Stimulated activated CD8-positive, alpha-beta memory T cell treated with anti-CD3 and anti-CD28 coated beads, Interleukin-15, amount 100 ng/mL, for 48 hours (primary cell): ENCODE measurements around the gene PGA4.
A peak's percentile ranks its signal among the peaks of the same experiment; 100 is the strongest.
"Not testable (repeated sequence)": the region's sequence is repeated elsewhere in the genome, so short reads cannot be mapped to it uniquely, and the experiment has no call there.

ENCODE experiments used
- DNase-seq, 2 donors: peaks; one replicate each; pipeline ENCODE4 v3.0.0-alpha.2; 2020; ENCODE audit warnings: low read depth in 2 of 2

The PGA4 gene

DNA sequence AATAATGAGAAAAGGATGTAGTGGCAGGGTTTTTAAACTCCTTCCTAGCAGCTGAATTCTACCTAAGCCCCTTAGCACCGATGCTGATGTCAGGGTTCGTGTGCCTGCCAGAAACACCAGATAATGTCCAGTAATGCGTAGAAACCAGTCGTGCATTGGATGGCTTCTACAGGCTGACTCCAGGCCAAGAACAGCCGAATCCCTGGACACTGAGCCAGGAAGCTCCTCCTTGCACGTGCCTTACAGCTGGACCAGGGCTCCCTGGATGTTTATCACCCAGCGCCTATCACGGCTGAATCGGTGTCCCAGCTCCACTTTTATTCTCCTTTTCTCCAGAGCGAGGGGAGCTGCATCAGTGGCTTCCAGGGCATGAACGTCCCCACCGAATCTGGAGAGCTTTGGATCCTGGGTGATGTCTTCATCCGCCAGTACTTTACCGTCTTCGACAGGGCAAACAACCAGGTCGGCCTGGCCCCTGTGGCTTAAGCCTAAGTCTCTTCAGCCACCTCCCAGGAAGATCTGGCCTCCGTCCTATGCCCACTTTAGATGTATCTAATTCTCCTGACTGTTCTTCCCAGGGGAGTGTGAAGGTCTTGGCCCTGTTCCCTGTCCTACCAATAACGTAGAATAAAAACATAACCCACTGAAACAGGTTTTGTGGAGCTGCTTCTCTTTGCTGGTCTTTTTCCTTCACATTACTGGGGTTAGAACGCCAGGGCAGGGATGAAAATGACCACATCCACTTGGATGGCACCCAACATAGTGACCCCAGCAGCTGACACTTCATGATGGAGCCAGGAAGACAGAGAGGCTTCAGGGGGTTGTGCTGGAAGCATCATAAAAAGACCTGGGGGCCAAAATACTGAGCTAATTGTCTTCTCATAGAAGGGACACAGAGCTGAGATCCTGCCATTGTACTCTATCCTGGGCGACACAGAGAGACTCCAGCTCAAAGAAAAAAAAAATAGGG, 28.9 kb downstream of the PGA4 start:
- DNase-seq, result not testable (repeated sequence)

DNA sequence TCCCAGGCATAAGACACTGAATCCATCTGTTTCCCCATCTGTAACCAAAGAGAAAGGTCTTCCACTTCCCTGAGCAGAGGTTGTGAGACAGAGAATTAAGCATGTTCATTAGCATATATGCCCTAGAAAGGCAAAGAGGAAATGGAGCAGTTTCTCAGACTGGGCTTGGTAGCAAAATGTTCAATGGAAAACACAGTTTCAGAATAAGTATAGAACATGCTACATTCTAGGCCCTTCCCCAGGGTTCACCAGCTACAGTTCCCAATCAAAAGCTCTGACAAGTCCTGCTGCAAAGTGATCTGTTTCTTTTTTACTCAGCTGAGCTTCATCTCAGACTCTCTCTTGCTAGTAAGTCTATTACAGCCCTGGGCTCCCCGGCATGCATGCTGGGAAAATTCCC, 30.2 kb downstream of the PGA4 start:
- not testable (repeated sequence) for DNase-seq

DNA sequence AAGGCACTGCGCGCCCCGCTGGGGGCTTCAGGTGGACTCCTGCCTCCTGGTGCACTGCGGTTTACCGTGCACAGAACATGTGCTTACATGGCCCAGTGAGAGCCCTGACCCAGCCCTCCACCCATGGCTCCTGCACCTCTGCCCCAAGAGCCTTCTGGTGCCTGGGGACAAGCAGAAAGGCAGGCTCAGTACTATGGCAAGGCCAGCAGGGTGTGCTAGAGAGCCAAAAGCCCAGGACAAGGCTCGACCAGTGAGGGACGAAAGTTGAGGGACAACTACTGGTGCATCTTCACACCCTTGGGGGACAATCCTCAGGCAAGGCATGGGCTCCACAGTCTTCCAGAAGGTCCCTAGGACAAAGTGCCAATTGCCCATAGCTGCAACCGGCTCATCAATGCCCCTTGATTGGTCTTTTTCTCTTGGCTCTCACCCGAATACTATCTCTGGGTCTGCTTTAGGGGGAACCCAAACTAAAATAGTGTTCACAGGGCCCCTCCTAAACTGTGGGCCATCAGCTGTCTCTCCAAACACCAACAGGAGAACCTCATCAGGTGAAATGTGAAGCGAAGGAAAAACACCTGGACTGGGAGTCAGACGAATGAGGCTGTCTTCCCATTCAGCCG, 32.4 kb downstream of the PGA4 start:
- peak; percentile 32 to 38 for DNase-seq

DNA sequence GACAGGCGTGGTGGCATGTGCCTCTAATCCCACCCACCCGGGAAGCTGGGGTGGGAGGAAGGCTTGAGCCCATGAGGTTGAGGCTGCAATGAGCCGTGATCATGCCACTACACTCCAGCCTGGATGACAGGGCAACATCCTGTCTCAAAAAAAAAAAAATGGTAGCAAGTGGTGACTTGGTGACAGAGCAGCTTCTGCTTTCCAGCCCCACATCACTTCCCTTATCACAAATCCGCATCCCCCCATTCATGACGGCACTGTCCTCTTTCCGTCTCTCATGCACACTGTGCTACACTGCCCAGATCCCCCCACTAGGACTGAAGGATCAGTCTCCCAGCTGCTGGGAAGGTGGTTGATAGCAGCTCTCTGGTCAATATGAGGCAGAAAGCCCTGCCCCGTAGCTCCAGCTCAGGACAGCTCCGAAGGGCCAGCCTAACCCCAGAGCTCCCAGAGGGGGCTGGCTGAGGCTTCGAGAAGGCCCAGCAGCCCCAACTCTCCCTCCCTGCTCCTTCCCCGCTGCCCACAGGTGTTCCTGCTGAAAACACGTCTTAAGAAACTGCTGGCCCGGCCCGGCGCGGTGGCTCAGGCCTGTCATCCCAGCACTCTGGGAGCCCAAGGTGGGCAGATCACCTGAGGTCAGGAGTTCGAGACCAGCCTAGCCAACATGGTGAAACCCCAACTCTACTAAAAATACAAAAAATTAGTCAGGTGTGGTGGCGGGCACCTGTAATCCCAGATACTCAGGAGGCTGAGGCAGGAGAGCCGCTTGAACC, 34.7 kb downstream of the PGA4 start:
- DNase-seq, result no peak

DNA sequence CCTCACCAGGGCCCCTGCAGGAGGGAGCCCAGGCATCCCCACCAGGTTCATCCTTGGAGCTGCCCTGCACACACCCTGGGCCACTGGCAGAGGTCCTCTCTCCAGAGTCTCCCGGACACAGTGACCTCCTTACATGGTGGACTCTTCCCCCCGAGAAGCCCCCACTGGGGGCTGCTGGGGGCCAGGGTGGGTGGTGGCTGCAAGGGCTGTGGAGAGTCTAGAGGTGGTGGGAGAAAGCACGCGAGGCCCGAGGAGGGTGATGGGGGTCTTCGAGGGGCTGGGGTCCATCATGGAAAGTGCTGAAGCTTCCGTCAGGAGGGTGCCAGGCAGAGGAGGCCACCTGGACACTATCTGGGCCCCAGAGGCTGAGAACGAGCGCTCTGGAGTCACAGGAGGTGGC, 36.4 kb downstream of the PGA4 start:
- no peak for DNase-seq

DNA sequence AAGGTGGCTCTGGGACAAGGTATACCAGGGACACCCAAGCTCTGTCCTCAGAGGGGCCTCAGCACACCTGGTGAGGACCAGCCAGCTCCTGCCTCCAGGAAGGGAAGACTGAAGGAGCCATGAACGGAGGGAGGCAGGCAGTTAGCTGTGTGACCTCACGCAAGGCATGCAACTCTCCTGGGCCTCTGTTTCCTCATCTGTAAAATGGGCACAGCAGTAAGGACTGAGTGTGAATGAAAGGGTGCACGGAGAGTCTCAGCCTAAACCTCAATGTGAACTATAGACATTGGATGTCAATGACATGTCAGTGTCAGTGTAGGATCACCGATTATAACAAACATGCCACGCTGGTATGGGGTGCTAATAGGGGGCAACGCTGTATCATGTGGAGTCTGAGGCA, 37.2 kb downstream of the PGA4 start:
- DNase-seq, result no peak

DNA sequence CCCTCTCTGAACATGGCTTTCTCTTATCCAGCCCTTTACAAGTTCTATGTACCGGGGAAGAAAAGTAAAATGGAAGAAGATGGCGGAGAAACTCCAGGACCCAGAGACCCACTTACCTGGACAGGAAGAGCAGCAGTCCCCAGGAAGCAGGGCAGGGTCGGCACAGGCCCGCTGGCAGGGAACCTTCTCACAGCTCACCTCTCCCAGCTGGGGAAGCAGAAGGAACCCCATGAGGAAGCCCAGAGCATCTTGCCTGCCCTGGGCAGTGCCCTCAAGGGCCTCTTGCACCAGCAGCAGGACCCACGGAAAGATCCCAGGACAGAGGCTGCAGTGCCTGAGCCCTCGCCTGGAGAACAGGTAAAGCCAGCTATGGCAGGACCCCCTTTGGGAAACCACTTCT, 42.2 kb downstream of the PGA4 start:
- DNase-seq, result no peak

DNA sequence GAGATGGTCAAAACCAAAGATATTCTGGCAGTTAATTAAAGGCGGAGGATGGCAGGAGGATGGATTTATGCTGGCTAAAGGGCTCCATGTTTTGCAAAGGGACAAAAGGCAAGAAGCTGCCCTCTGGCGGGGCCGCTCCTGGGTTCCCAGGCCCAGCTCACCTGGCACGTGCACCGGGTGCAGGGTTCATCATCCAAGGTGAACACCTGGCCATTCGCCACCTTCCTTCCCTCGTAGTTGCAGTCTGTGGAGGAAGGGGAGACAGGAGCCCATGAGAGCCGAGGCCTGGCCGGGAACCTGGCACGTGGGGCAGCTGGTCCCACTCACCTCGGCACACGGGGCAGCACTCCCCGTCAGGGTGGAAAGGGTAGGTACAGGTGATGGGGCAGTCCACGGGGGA, 42.6 kb downstream of the PGA4 start:
- DNase-seq, result no peak

DNA sequence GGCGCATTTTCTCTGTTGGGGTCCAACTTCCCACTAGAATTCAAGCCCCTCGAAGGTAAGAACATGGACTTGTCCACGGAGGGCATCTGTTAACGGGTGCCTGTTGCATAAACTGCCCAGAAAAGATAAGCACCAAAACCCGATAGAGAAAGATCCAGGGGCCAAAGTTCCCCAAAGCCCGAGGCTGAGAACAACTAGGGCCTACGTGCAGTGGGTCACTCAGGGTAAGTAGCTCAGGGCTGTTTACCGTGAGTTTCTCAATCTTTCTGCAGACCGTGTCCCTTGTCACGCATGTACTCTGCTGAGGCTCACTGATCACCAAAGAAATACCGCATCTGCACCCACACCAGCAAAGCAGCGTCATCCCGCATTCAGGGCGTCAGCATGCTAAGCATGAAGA, 43.2 kb downstream of the PGA4 start:
- no peak for DNase-seq

DNA sequence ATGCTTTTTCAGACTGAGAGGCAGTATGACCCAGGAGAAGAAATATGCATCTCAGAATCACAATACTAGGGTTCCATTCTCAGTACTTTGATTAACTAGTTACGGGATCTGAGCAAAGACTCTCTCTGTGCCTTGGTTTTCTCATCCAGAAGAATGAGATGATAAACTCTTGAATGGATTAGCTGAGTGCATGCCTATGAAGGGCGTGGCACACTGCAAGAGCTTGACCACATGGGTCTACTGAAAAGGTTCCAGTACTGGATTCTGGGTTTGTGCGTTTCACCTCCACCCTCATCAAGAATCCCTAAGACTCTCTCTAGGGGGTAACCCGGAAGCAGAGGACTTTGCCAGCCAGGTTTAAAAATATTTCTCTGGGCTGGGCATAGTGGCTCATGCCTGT, 44.5 kb downstream of the PGA4 start:
- DNase-seq, result no peak

DNA sequence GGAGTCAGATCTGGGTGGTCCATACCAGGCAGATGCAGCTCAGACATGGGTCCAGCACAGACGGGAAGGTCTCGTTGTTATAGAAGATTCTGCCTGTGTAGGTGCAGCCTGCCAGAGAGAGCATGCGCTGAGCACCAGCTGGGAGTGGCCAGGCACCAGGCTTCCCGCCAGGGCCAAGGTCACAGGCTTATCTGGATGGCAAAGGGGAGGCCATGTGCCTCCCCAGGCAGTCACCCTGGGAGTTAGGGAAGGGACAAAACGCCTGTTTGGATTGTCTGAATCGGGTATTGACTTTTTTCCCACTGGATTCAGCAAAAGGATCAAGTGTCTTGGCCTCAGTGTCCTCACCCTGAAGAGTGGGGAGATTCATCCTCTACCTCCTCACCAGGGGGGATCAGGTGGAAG, 45.3 kb downstream of the PGA4 start:
- no peak for DNase-seq

DNA sequence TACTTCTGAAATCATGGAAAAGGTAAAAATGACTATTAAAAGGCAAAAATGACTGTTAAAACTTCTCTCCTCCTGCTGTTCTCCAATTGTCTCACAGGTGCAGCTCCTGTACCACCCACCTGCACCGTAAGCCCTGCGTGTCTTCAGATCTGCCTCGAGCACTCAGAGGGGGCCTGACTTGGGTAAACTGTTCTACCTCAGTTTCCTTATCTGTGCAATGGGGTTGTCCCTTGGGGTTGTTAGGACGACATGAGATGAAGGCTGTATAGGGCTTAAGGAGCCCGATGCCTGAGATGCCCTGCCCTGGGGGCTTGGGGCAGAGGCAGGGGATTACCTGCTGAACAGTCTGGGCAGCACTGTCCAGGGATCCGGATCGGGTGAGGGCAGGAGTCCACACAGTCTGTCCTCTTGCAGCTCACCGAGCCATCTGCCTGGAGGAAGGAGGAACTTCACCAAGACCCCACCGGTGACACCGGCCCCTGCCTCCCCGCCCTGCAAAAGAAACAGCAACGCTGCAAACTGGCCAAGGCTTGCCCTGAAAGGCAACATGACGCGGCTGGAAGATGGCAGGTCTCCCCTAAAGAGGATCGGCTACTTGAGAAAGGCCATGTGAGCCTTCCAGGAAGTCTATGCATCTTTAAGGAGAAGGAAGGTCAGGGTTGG, 46.6 kb downstream of the PGA4 start:
- DNase-seq, result no peak

DNA sequence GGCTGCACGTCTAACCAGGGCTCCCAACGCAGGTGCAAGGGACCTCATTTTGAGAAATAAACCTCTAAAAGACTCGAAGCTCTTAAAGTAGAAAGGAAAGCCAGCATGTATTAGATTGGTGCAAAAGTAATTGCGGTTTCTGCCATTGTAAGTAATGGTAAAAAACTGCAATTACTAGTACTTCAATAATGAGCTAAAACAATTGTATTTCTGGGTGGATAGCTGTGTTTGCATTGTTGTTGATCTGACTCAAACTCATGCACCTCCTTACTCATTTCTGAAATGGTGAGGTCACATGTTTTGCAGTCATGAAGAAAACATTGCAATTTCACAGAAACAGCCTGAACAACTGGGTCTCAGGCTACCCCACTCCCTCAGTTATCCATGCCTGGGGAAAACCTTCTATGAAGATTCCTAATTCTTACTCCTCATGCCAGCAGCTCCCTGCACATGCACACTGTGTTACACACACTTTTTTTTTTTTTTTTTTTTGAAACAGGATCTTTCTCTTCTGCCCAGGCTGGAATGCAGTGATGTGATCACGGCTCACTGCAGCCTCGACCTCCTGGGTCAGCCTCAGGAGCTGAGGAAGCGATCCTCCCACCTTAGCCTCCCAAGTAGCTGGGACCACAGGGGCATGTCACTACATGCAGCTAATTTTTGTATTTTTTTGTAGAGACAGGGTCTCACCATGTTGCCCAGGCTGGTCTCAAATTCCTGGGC, 48.4 kb downstream of the PGA4 start:
- DNase-seq, result no peak

DNA sequence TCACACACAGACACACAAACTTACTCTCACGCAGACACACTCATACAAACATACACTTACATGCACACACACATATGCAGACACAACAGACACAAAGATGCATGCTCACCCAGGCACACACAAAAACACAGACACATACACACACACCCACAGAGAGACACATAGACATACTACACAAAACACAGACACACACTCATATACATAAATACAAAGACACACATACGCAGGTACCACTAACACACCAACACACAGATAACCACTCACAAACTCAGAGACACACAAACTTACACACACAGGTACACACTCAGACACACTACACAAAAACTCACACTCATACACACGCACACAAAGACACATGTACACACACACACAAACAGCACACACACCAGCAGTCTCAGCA, 50.6 kb downstream of the PGA4 start:
- DNase-seq, result no peak

- no peak for DNase-seq
Observed at GRCh38 chr11:61273178-61274078, 51.3 kb downstream of the PGA4 start.

GRCh38 chr11:61274084-61274483, 51.9 kb downstream of the PGA4 start:
- no peak for DNase-seq

DNA sequence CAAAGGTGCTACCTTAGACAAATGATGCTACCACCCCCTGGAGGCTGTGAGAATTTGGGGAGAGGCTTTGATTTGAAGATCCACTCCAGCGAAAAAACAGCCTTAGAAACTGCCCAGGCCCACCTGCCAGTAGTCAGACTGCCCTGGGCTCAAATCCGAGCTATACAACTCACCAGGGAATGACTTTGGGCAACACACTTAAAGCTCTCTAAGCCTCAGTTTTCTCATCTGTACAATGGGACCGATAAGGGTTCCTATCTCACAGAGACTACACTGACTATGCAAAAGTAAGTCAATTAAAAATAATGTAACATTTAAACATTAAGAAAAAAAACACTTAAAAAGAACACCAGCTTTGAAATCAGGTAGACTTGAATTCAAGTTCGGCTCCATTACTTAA, 53.0 kb downstream of the PGA4 start:
- no peak for DNase-seq

- no peak for DNase-seq
Observed at GRCh38 chr11:61277186-61278000, 55.2 kb downstream of the PGA4 start.

DNA sequence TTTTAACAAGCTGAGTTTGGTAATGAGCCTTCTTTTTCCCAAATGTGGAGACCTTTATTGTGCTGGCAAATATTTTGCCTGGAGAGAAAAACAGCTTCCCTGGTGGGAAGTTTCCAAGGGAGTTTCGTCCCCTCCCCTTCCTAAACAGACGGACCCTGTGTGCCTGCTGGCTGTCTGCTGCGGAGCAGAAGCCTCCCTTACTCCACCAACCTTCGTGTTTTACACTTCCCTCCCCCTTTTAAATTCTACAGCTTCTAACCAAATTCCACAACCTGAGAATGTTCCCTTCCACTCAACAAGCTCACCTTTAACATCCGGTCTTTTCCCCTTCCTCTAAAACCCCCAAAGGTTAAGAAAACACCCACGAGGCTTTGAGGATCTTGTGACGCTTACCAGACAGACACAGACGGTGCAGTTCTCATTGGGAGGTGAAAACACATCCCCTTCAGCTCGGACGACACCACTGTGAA, 55.9 kb downstream of the PGA4 start:
- DNase-seq, result no peak
